Fibroblast of lung (primary cell): ENCODE data around the gene TP73.

ENCODE experiments used
- EZH2 ChIP-seq: IDR thresholded peaks from 2 replicates; pipeline ENCODE4 v1.5.1; 2012; ENCODE audit warnings: low read length, control low read depth, mild to moderate bottlenecking; ENCODE audit errors: missing control alignments
- TF ChIP-seq, protein P1 (sequence below), 2 donors: IDR thresholded peaks in 1 of 2; conservative IDR thresholded peaks in 1 of 2; 1 replicate in 1 of 2; 2 replicates in 1 of 2; pipeline ENCODE4 v1.5.1; 2011 to 2012; ENCODE audit warnings: low read length in 2 of 2, control low read depth in 1 of 2, inconsistent platforms in 1 of 2, low read depth in 1 of 2, mild to moderate bottlenecking in 1 of 2

DNA sequence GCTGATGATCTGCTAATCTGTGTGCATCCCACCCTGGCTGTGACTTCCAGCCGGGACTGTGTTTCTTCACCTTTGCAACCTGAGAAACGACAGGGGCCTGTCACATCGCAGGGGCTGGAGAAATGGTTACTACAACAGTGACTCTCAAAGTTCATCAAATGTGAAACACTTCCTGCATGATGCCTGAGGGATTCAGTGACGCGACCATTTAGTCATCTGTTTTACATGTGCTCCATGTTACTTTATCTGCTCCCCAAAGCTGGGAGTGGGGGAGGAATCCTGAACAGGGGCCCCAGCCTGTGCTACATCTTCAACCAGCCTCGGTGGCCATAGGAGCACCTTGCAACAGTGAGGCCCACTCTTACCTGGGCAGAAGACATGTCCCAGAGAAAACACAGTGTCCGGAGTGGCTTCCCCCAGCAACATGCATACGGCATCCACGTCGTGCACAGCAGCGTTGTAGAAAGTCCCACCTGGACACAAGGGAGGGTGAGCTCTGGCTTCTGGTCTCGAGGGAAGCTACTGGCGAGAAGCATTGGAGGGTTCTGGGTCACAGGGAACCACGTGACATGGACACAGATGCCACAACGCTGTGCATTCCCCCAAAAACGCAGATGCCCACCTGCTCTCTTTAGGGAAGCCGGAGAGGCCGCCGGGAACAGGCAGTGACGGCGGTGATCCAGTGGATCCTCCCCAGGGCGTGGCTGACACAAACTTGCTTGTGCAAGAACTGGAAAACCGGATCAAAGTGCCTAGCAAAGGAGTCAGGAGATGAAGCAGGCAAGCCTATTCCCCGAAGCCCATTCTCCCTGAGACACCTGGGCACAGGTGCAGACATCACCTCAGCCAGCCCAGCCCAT, 90.4 kb downstream of the TP73 start:
- TF ChIP-seq EZH2: no peak
- TF ChIP-seq, protein P1, sequence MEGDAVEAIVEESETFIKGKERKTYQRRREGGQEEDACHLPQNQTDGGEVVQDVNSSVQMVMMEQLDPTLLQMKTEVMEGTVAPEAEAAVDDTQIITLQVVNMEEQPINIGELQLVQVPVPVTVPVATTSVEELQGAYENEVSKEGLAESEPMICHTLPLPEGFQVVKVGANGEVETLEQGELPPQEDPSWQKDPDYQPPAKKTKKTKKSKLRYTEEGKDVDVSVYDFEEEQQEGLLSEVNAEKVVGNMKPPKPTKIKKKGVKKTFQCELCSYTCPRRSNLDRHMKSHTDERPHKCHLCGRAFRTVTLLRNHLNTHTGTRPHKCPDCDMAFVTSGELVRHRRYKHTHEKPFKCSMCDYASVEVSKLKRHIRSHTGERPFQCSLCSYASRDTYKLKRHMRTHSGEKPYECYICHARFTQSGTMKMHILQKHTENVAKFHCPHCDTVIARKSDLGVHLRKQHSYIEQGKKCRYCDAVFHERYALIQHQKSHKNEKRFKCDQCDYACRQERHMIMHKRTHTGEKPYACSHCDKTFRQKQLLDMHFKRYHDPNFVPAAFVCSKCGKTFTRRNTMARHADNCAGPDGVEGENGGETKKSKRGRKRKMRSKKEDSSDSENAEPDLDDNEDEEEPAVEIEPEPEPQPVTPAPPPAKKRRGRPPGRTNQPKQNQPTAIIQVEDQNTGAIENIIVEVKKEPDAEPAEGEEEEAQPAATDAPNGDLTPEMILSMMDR (conservative IDR thresholded peaks at IDR 0.05 in 1 of 2, IDR thresholded peaks at IDR 0.05 in 1 of 2; ENCODE audit: low read depth in 1 of 2, low read length in 2 of 2): no peak
